ENCODE results near the gene MYO19. TPM values are rescaled to one million over a fixed set of nuclear protein-coding genes. Genes with fewer than 3 reads are reported as not detected.
A peak's percentile ranks its signal among the peaks of the same experiment; 100 is the strongest.

Gene MYO19
- total RNA-seq, 1 experiment from 2014 or later: 144 TPM

DNA sequence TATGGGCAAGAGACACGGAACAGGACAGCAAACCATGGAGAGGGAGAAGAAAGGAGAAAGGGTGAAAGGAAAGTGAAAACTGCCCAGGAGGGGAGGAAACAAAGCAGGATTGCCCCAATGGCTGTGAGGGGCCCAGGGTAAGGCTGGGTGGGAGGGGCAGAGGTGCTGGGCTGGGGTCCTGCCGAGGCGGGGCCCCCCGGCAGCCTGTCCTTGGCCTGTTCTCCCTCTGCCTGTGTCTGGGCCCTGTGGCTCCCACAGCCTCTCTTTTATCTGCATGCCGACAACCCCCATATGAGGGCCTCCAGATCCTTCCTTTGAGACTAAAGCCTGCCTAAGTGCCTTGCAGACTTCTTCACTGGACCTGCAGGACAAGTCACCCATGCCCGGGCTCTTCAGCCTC, 32.7 kb downstream of the MYO19 start:
- peak; percentile 23 for DNase-seq
- Histone ChIP-seq H2AK5ac (ENCODE audit: insufficient read length, low read length) (no peak overlapping the region), H4K20me1 (ENCODE audit: control insufficient read depth, insufficient read depth, insufficient read length) (peaks cover 2% of the 10 kb centered on the region), H3K4me2 (ENCODE audit: insufficient read depth, insufficient read length, low read length) (no peak overlapping the region), H3K14ac (ENCODE audit: insufficient read depth, low read length) (no peak overlapping the region), H2BK12ac (ENCODE audit: insufficient read length, low read depth, low read length) (no peak overlapping the region), H3K4me1 (ENCODE audit: insufficient read depth, low read length) (no peaks in the 10 kb centered on the region), H3T11ph (ENCODE audit: low read length) (no peak overlapping the region), H3K79me1 (ENCODE audit: insufficient read depth, low read depth, low read length, poor library complexity, severe bottlenecking) (no peaks in the 10 kb centered on the region), H3K27ac (ENCODE audit: insufficient read length, low read depth, low read length) (no peak overlapping the region), H2BK15ac (ENCODE audit: low read depth, low read length) (no peak overlapping the region), H4K5ac (ENCODE audit: insufficient read length, low read depth, low read length) (no peak overlapping the region), H3K56ac (ENCODE audit: insufficient read length, low read depth, low read length) (no peak overlapping the region), H3K27me3 (ENCODE audit: insufficient read depth, low read length) (no peaks in the 10 kb centered on the region), H3K79me2 (ENCODE audit: insufficient read depth, low read length) (no peaks in the 10 kb centered on the region), H3K4ac (ENCODE audit: low read depth, low read length) (no peak overlapping the region), H2AFZ (ENCODE audit: low read length) (no peak overlapping the region), H2BK120ac (ENCODE audit: low read depth, low read length, poor library complexity, severe bottlenecking) (no peak overlapping the region), H4K91ac (ENCODE audit: insufficient read length, low read depth, low read length) (no peak overlapping the region), H3K23ac (ENCODE audit: insufficient read length, low read depth, low read length) (no peak overlapping the region), H3K18ac (ENCODE audit: insufficient read length, low read depth, low read length) (no peak overlapping the region), H2BK5ac (ENCODE audit: insufficient read length, low read length) (no peak overlapping the region), H4K8ac (replicated peaks; ENCODE audit: insufficient read length, low read depth, low read length) (no peak overlapping the region), H3K9ac (ENCODE audit: extremely low read depth, insufficient read length, low read length) (no peak overlapping the region), H3K23me2 (ENCODE audit: insufficient read length, low read depth, low read length, poor library complexity, severe bottlenecking) (no peaks in the 10 kb centered on the region), H3K9me3 (ENCODE audit: control insufficient read depth, low read depth, low read length) (no peaks in the 10 kb centered on the region), H2BK20ac (ENCODE audit: low read depth, low read length, poor library complexity, severe bottlenecking) (no peak overlapping the region)
- no CpG with 5 or more reads among the region's 6 CpGs for WGBS (ENCODE audit: extremely low coverage, insufficient read length, low lambda C conversion rate)
- Mint-ChIP-seq H3K27me3 (ENCODE audit: low read depth) (no peaks in the 10 kb centered on the region; the same call in 1 of the 2 replicates), H3K4me1 (no peaks in the 10 kb centered on the region), H3K9me3 (no peaks in the 10 kb centered on the region), H3K36me3 (ENCODE audit: insufficient read depth in 1 of 3, low read depth in 3 of 3) (peaks cover 37 to 85% (median 83%) of the 10 kb centered on the region in 3 experiments; a peak in 6 of 7 replicates), H3K4me3 (no peak overlapping the region), H3K27ac (peak overlapping the region in 1 of 3 experiments; percentile 35; a peak in 2 of 7 replicates)
- TF ChIP-seq, protein P1, sequence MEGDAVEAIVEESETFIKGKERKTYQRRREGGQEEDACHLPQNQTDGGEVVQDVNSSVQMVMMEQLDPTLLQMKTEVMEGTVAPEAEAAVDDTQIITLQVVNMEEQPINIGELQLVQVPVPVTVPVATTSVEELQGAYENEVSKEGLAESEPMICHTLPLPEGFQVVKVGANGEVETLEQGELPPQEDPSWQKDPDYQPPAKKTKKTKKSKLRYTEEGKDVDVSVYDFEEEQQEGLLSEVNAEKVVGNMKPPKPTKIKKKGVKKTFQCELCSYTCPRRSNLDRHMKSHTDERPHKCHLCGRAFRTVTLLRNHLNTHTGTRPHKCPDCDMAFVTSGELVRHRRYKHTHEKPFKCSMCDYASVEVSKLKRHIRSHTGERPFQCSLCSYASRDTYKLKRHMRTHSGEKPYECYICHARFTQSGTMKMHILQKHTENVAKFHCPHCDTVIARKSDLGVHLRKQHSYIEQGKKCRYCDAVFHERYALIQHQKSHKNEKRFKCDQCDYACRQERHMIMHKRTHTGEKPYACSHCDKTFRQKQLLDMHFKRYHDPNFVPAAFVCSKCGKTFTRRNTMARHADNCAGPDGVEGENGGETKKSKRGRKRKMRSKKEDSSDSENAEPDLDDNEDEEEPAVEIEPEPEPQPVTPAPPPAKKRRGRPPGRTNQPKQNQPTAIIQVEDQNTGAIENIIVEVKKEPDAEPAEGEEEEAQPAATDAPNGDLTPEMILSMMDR (conservative IDR thresholded peaks at IDR 0.05): no peak
